ENCODE results near the gene ARID2. TPM values are rescaled to one million over a fixed set of nuclear protein-coding genes. Genes with fewer than 3 reads are reported as not detected.

The ARID2 gene
- total RNA-seq, 1 donor from 2014 or later = 46.3 TPM

GRCh38 chr12:45801625-45802024 lies 72.1 kb downstream of the ARID2 start:
- no peak overlapping the region for H3K4me3 Mint-ChIP-seq (ENCODE audit: unreplicated experiment)

GRCh38 chr12:45803111-45803510 lies 73.6 kb downstream of the ARID2 start:
- Mint-ChIP-seq H3K4me1 (ENCODE audit: unreplicated experiment) (peaks cover 2% of the 10 kb centered on the region), H3K36me3 (ENCODE audit: low read depth, unreplicated experiment) (no peaks in the 10 kb centered on the region), H3K4me3 (ENCODE audit: unreplicated experiment) (no peak overlapping the region), H3K27me3 (ENCODE audit: unreplicated experiment) (no peaks in the 10 kb centered on the region), H3K27ac (ENCODE audit: unreplicated experiment) (no peak overlapping the region), H3K9me3 (ENCODE audit: unreplicated experiment) (no peaks in the 10 kb centered on the region)
- DNase-seq (ENCODE audit: low spot score) = no peak
- no peak for TF ChIP-seq CTCF (IDR thresholded peaks at IDR 0.05; ENCODE audit: unreplicated experiment)

More at GRCh38 chr12:45801625-45802024, 72.1 kb downstream of the ARID2 start:
- Mint-ChIP-seq H3K9me3 (ENCODE audit: unreplicated experiment) (no peaks in the 10 kb centered on the region), H3K36me3 (ENCODE audit: low read depth, unreplicated experiment) (no peaks in the 10 kb centered on the region), H3K4me1 (ENCODE audit: unreplicated experiment) (peaks cover 2% of the 10 kb centered on the region), H3K27me3 (ENCODE audit: unreplicated experiment) (no peaks in the 10 kb centered on the region), H3K27ac (ENCODE audit: unreplicated experiment) (no peak overlapping the region)
- no peak for DNase-seq (ENCODE audit: low spot score)
- TF ChIP-seq CTCF (IDR thresholded peaks at IDR 0.05; ENCODE audit: unreplicated experiment) = no peak

GRCh38 chr12:45816652-45817051 lies 87.1 kb downstream of the ARID2 start:
- H3K27ac Mint-ChIP-seq (ENCODE audit: unreplicated experiment) = no peak overlapping the region
- no peaks in the 10 kb centered on the region for H3K36me3 Mint-ChIP-seq (ENCODE audit: low read depth, unreplicated experiment)
- H3K27me3 Mint-ChIP-seq (ENCODE audit: unreplicated experiment) = no peaks in the 10 kb centered on the region
- no peak overlapping the region for H3K4me3 Mint-ChIP-seq (ENCODE audit: unreplicated experiment)
- no peaks in the 10 kb centered on the region for H3K9me3 Mint-ChIP-seq (ENCODE audit: unreplicated experiment)
- DNase-seq (ENCODE audit: low spot score) = no peak
- no peaks in the 10 kb centered on the region for H3K4me1 Mint-ChIP-seq (ENCODE audit: unreplicated experiment)
- TF ChIP-seq CTCF (IDR thresholded peaks at IDR 0.05; ENCODE audit: unreplicated experiment) = peak; percentile 40

DNA sequence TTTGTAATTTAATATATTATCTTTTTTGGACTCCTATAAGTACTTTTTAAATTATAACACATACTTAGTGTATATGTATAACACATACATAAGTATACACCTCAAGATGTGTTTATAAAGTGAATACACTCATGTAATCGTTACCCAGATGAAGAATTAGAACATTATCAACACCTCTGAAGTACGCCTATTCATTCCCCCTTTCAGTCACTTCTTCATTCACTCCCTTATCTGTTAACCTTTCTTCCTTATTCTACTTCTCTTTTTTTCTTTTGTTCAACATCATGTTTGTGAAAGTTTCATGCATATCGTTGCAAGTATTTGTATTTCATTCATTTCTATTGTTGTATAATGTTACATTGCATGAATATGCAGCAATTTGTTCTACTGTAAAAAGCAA lies 98.5 kb downstream of the ARID2 start:
- Mint-ChIP-seq H3K27ac (ENCODE audit: unreplicated experiment) (no peak overlapping the region), H3K9me3 (ENCODE audit: unreplicated experiment) (no peaks in the 10 kb centered on the region), H3K27me3 (ENCODE audit: unreplicated experiment) (no peaks in the 10 kb centered on the region), H3K4me1 (ENCODE audit: unreplicated experiment) (no peaks in the 10 kb centered on the region), H3K4me3 (ENCODE audit: unreplicated experiment) (no peak overlapping the region), H3K36me3 (ENCODE audit: low read depth, unreplicated experiment) (peaks cover 15% of the 10 kb centered on the region)
- no peak for DNase-seq (ENCODE audit: low spot score)
- no peak for TF ChIP-seq CTCF (IDR thresholded peaks at IDR 0.05; ENCODE audit: unreplicated experiment)

DNA sequence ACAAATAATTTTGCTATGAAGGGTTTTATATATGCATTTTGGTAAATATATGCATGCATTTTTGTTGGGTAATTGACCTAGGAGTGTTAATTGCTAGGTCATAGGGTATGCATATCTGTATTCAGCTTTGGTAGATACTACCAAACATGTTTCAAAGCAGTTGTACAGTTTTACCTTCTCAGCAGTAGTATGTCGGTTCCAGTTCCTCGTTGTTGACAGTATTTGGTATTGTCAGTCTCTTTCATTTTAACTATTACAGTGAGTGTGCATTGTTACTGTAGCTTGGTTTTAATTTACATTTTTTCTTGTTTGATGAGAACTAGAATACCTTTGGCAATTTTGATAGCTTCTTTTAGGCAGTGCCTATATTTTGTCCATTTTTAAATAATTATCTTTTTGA lies 98.9 kb downstream of the ARID2 start:
- H3K9me3 Mint-ChIP-seq (ENCODE audit: unreplicated experiment) = no peaks in the 10 kb centered on the region
- no peak overlapping the region for H3K27ac Mint-ChIP-seq (ENCODE audit: unreplicated experiment)
- no peaks in the 10 kb centered on the region for H3K4me1 Mint-ChIP-seq (ENCODE audit: unreplicated experiment)
- DNase-seq (ENCODE audit: low spot score) = no peak
- H3K4me3 Mint-ChIP-seq (ENCODE audit: unreplicated experiment) = no peak overlapping the region
- H3K27me3 Mint-ChIP-seq (ENCODE audit: unreplicated experiment) = no peaks in the 10 kb centered on the region
- H3K36me3 Mint-ChIP-seq (ENCODE audit: low read depth, unreplicated experiment) = peaks cover 15% of the 10 kb centered on the region
- no peak for TF ChIP-seq CTCF (IDR thresholded peaks at IDR 0.05; ENCODE audit: unreplicated experiment)

All from endothelial cell (in vitro differentiated cells).